Measurements from ENCODE around the gene KDSR. TPM values are rescaled to one million over a fixed set of nuclear protein-coding genes. Genes with fewer than 3 reads are reported as not detected.

The KDSR gene
- total RNA-seq, 1 donor from 2014 or later = 15.3 TPM

- intact Hi-C loops (cut with micrococcal nuclease) = loop anchor here (1.0 kb wide), 5 partner anchors 8 to 134 kb away; no protein-coding TSS in a partner anchor
- Mint-ChIP-seq H3K4me1 (peaks cover 21% of the 10 kb centered on the region), H3K9me3 (no peaks in the 10 kb centered on the region), H3K27ac (no peak overlapping the region), H3K27me3 (no peaks in the 10 kb centered on the region), H3K4me3 (peak overlapping the region; percentile 64), H3K36me3 (ENCODE audit: low read depth) (peaks cover 49% of the 10 kb centered on the region)
- ATAC-seq (ENCODE audit: low read depth) (peak; percentile 80), DNase-seq (peak; percentile 46)
- ChIA-PET CTCF (interaction anchor here (0.6 to 2.2 kb wide), 7 partner anchors 18 to 161 kb away, joined by 3 to 14 read pairs (median 5); no protein-coding TSS in a partner anchor), POLR2A (interaction anchor here (0.7 to 7.1 kb wide), 21 partner anchors 9 to 162 kb away, joined by 3 to 90 read pairs (median 5); partner anchors contain the start of gene BCL2)
- TF ChIP-seq CTCF (IDR thresholded peaks at IDR 0.05) = no peak
These were observed 73.9 kb downstream of the KDSR start for GRCh38 chr18:63292831-63293683.

GRCh38 chr18:63291278-63291677, 75.7 kb downstream of the KDSR start:
- peaks cover 14% of the 10 kb centered on the region for H3K4me1 Mint-ChIP-seq
- ATAC-seq (ENCODE audit: low read depth) (no peak), DNase-seq (no peak)
- no peak overlapping the region for H3K27ac Mint-ChIP-seq
- intact Hi-C loops (cut with micrococcal nuclease) = no loop called here
- peaks cover 39% of the 10 kb centered on the region for H3K36me3 Mint-ChIP-seq (ENCODE audit: low read depth)
- no peaks in the 10 kb centered on the region for H3K27me3 Mint-ChIP-seq
- no peaks in the 10 kb centered on the region for H3K9me3 Mint-ChIP-seq
- H3K4me3 Mint-ChIP-seq = no peak overlapping the region
- no peak for TF ChIP-seq CTCF (IDR thresholded peaks at IDR 0.05)
- ChIA-PET CTCF (interaction anchor here (1.7 to 2.2 kb wide), 2 partner anchors 27 to 133 kb away, joined by 3 to 14 read pairs; no protein-coding TSS in a partner anchor), POLR2A (interaction anchor here (1.8 to 7.1 kb wide), 5 partner anchors 16 to 130 kb away, joined by 10 to 90 read pairs (median 20); partner anchors contain the start of gene BCL2)

GRCh38 chr18:63290821-63291200, 76.2 kb downstream of the KDSR start:
- ChIA-PET CTCF (interaction anchor here (2.2 kb wide), 1 partner anchor 27 kb away, joined by 14 read pairs; no protein-coding TSS in a partner anchor), POLR2A (interaction anchor here (1.8 to 7.1 kb wide), 2 partner anchors 21 to 28 kb away, joined by 10 to 90 read pairs; partner anchors contain the start of gene BCL2)
- no peak for TF ChIP-seq CTCF (IDR thresholded peaks at IDR 0.05)
- no peaks in the 10 kb centered on the region for H3K9me3 Mint-ChIP-seq
- intact Hi-C loops (cut with micrococcal nuclease) = no loop called here
- ATAC-seq (ENCODE audit: low read depth) = no peak
- no peak overlapping the region for H3K4me3 Mint-ChIP-seq
- H3K36me3 Mint-ChIP-seq (ENCODE audit: low read depth) = peaks cover 40% of the 10 kb centered on the region
- H3K27me3 Mint-ChIP-seq = no peaks in the 10 kb centered on the region
- H3K4me1 Mint-ChIP-seq = peaks cover 11% of the 10 kb centered on the region
- no peak for DNase-seq
- no peak overlapping the region for H3K27ac Mint-ChIP-seq

- intact Hi-C loops (cut with micrococcal nuclease) = no loop called here
- H3K36me3 Mint-ChIP-seq (ENCODE audit: low read depth) = peaks cover 35% of the 10 kb centered on the region
- peaks cover 5% of the 10 kb centered on the region for H3K4me1 Mint-ChIP-seq
These were observed 76.7 kb downstream of the KDSR start for GRCh38 chr18:63290166-63290820.

More at GRCh38 chr18:63290166-63290820, 76.7 kb downstream of the KDSR start:
- ATAC-seq (ENCODE audit: low read depth) (no peak), DNase-seq (no peak)
- Mint-ChIP-seq H3K9me3 (no peaks in the 10 kb centered on the region), H3K27me3 (no peaks in the 10 kb centered on the region), H3K27ac (no peak overlapping the region), H3K4me3 (no peak overlapping the region)
- TF ChIP-seq CTCF (IDR thresholded peaks at IDR 0.05) = no peak
- POLR2A ChIA-PET = interaction anchor here (1.8 to 7.1 kb wide), 2 partner anchors 21 to 28 kb away, joined by 10 to 90 read pairs; partner anchors contain the start of gene BCL2
- CTCF ChIA-PET = no interaction called here
